Measurements from ENCODE around the gene CSN2. TPM values are rescaled to one million over a fixed set of nuclear protein-coding genes. Genes with fewer than 3 reads are reported as not detected.

CSN2 gene
- total RNA-seq = not detected

- Histone ChIP-seq H3K36me3 (no peaks in the 10 kb centered on the region), H3K9me3 (no peaks in the 10 kb centered on the region), H3K27ac (no peak within 1 kb of the TSS), H3K4me1 (no peaks in the 10 kb centered on the region), H3K4me3 (no peak within 1 kb of the TSS), H3K27me3 (no peaks in the 10 kb centered on the region)
- DNase-seq = no peak
- no peak for TF ChIP-seq POLR2A (IDR thresholded peaks at IDR 0.05)
- TF ChIP-seq CTCF (IDR thresholded peaks at IDR 0.05) = no peak
Observed at GRCh38 chr4:69965628-69966027, at the start of gene CSN2. Gene CSN2 (minus strand): TSS chr4:69965728. CDS start chr4:69960995, 4,733 bp downstream.

GRCh38 chr4:70008771-70009170 lies 43.2 kb upstream of the CSN2 start:
- TF ChIP-seq CTCF (IDR thresholded peaks at IDR 0.05) (no peak), POLR2A (IDR thresholded peaks at IDR 0.05) (no peak)
- H3K27me3 ChIP-seq = no peaks in the 10 kb centered on the region
- H3K9me3 ChIP-seq = no peaks in the 10 kb centered on the region

GRCh38 chr4:70002507-70002906 lies 37.0 kb upstream of the CSN2 start:
- Histone ChIP-seq H3K36me3 (no peaks in the 10 kb centered on the region), H3K27ac (no peak overlapping the region), H3K27me3 (no peaks in the 10 kb centered on the region), H3K4me3 (no peak overlapping the region), H3K4me1 (no peaks in the 10 kb centered on the region), H3K9me3 (no peaks in the 10 kb centered on the region)
- TF ChIP-seq CTCF (IDR thresholded peaks at IDR 0.05) (no peak), POLR2A (IDR thresholded peaks at IDR 0.05) (no peak)
- DNase-seq = no peak

More at GRCh38 chr4:70008771-70009170, 43.2 kb upstream of the CSN2 start:
- no peak for DNase-seq
- no peaks in the 10 kb centered on the region for H3K4me1 ChIP-seq
- no peak overlapping the region for H3K27ac ChIP-seq
- H3K4me3 ChIP-seq = no peak overlapping the region
- no peaks in the 10 kb centered on the region for H3K36me3 ChIP-seq

GRCh38 chr4:70000711-70001110 lies 35.2 kb upstream of the CSN2 start:
- H3K27ac ChIP-seq = no peak overlapping the region
- DNase-seq = no peak
- H3K4me3 ChIP-seq = no peak overlapping the region
- no peaks in the 10 kb centered on the region for H3K36me3 ChIP-seq
- TF ChIP-seq CTCF (IDR thresholded peaks at IDR 0.05) = no peak
- no peak for TF ChIP-seq POLR2A (IDR thresholded peaks at IDR 0.05)
- no peaks in the 10 kb centered on the region for H3K4me1 ChIP-seq
- no peaks in the 10 kb centered on the region for H3K27me3 ChIP-seq
- no peaks in the 10 kb centered on the region for H3K9me3 ChIP-seq

- Histone ChIP-seq H3K27ac (no peak overlapping the region), H3K36me3 (no peaks in the 10 kb centered on the region), H3K4me1 (no peaks in the 10 kb centered on the region), H3K27me3 (no peaks in the 10 kb centered on the region), H3K9me3 (no peaks in the 10 kb centered on the region), H3K4me3 (no peak overlapping the region)
- no peak for TF ChIP-seq CTCF (IDR thresholded peaks at IDR 0.05)
- TF ChIP-seq POLR2A (IDR thresholded peaks at IDR 0.05) = no peak
- no peak for DNase-seq
Observed at GRCh38 chr4:69999420-69999819, 33.9 kb upstream of the CSN2 start.

- Histone ChIP-seq H3K4me1 (no peaks in the 10 kb centered on the region), H3K27ac (no peak within 1 kb of the TSS), H3K36me3 (no peaks in the 10 kb centered on the region), H3K27me3 (no peaks in the 10 kb centered on the region), H3K4me3 (no peak within 1 kb of the TSS), H3K9me3 (no peaks in the 10 kb centered on the region)
- TF ChIP-seq CTCF (IDR thresholded peaks at IDR 0.05) (no peak), POLR2A (IDR thresholded peaks at IDR 0.05) (no peak)
- DNase-seq = no peak
Observed at GRCh38 chr4:69995526-69996016, 30.0 kb upstream of the CSN2 start, which contains the start of gene STATH. Gene STATH (plus strand): TSS chr4:69995966. CDS start chr4:69998438, 2,472 bp downstream.
